Neural cell (in vitro differentiated cells): ENCODE results near the gene FAM228B.

Source experiments
- CTCF ChIP-seq: fragments of 450-650 bp; IDR thresholded peaks from 2 replicates; pipeline ENCODE4 v1.5.1; 2014; ENCODE audit warnings: antibody characterized with exemption, mild to moderate bottlenecking, moderate library complexity; ENCODE audit not compliant: poor library complexity, severe bottlenecking
- EP300 ChIP-seq: fragments of 450-650 bp; conservative IDR thresholded peaks from 2 replicates; pipeline ENCODE4 v1.6.1; 2014; ENCODE audit warnings: antibody characterized with exemption, mild to moderate bottlenecking, moderate library complexity; ENCODE audit not compliant: poor library complexity, severe bottlenecking
- EZH2 ChIP-seq: fragments of 200-600, 300-800 bp; shearing (Covaris generic), sonication (generic); IDR thresholded peaks from 2 replicates; pipeline ENCODE4 v1.6.1; 2014; ENCODE audit warnings: antibody characterized with exemption, low read length, borderline replicate concordance, mild to moderate bottlenecking; ENCODE audit not compliant: insufficient read depth, poor library complexity, severe bottlenecking
- MXI1 ChIP-seq: fragments of 450-650 bp; conservative IDR thresholded peaks from 2 replicates; pipeline ENCODE4 v1.6.1; 2014; ENCODE audit warnings: antibody characterized with exemption, mild to moderate bottlenecking; ENCODE audit not compliant: poor library complexity, severe bottlenecking
- POLR2AphosphoS5 ChIP-seq: IDR thresholded peaks from 2 replicates; pipeline ENCODE4 v1.6.1; 2012
- RAD21 ChIP-seq: fragments of 450-650 bp; conservative IDR thresholded peaks from 2 replicates; pipeline ENCODE4 v1.6.1; 2014; ENCODE audit warnings: antibody characterized with exemption, mild to moderate bottlenecking, moderate library complexity
- REST ChIP-seq: IDR thresholded peaks from 2 replicates; pipeline ENCODE4 v1.6.1; 2012; ENCODE audit warnings: borderline replicate concordance
- SMC3 ChIP-seq: fragments of 450-650 bp; conservative IDR thresholded peaks from 2 replicates; pipeline ENCODE4 v1.6.1; 2014; ENCODE audit warnings: antibody characterized with exemption, mild to moderate bottlenecking, moderate library complexity; ENCODE audit not compliant: poor library complexity
- TAF1 ChIP-seq: IDR thresholded peaks from 2 replicates; pipeline ENCODE4 v1.6.1; 2012; ENCODE audit warnings: low read depth

- TF ChIP-seq CTCF (no peak), SMC3 (no peak), POLR2AphosphoS5 (no peak), TAF1 (no peak), EZH2 (no peak), REST (no peak), MXI1 (no peak), EP300 (no peak), RAD21 (no peak)
Observed at GRCh38 chr2:24152413-24153197, 29.3 kb downstream of the FAM228B start.
